ENCODE data around the gene FAF1.

GRCh38 chr1:50542362-50542761 lies 417.7 kb downstream of the FAF1 start:
- TF ChIP-seq CTCF (IDR thresholded peaks at IDR 0.05) = no peak
- no peak for TF ChIP-seq POLR2A (IDR thresholded peaks at IDR 0.05)
- no peak for TF ChIP-seq EP300 (IDR thresholded peaks at IDR 0.05)

Data from tibial nerve (tissue), 4 donors.